ENCODE results near the gene FBXW8.
A peak's percentile ranks its signal among the peaks of the same experiment; 100 is the strongest.

FBXW8 gene

DNA sequence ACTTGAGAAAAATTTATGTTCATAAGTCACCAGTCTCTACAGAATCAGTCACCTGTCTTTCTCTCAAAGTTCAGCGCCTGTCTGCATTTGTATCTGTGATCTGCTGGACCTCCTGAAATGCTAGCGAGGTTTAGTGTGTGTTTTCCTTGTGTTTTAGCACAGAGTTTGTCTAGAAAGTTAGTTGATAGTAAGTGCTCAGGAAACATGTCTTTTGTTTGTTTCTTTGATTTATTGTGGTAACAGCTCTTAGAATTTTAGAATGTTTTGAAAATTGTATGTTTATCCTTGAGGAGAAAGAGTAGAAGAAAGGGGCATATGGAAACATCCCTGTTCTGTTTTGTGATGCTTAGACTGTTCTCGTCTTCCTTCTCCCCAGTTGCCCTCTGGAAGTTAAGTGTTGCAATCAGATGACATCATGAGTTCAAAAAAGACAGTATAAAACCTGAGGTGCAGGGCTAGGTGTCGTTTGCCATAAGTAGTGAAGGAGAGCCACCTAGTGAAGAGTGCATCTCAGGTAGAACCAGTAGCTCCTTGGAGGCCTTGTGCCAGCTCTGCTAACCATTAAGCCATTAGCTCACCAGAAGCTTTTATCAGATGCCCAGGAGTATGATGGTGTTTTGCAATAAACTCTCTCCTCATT, 44.8 kb downstream of the FBXW8 start:
- DNase-seq: peak in 2 of 4 experiments; percentile 19 to 25

DNA sequence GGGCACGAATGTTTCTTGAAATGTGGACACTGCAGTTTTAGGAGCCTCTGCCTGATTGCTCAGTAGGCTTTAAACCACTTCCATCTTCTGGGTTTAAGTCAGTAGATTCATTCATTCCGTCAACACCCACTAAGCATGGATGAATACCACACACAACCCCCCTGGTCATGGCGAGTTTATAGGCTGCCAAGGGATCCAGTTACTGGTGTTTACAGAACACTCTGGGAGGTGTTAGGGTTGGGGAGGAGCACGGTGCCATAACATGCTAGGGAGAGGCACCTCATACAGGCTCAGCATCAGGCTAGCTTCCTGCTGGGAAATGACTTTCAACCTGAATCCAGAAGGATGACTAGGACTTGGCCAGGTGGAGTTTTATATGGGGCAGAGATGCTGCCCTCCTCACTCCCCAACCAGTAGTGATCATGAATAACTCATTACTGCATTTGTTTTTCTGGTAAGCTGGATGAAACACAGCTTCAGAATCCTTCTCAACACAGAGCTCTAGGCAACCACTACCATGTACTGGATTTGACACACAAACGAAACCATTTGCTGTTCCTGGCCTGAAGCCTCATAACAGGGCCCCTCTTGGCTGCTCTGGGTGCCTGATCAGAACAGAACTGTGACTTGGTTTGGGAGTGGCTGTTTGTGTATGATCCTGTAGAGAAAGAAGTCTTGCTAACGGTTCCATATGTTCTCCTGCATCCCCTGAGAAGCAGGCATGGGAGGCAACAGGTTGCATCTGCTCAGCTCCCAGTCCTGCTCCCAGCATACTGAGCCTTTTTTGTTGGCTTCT, 47.9 kb downstream of the FBXW8 start:
- no peak for DNase-seq

DNA sequence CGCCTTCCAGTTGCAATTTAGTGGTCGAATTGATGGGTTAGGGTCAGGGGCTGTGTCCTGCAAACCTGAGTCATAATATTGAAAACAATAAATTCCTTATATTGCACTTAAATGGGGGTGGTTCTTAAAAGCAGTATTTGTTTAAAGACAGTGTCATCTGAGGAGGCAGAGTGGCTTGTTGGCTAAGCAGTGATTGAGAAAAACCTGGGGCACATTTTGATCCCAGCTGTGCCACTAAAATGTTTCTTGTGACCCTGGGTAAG, 48.4 kb downstream of the FBXW8 start:
- DNase-seq: no peak

DNA sequence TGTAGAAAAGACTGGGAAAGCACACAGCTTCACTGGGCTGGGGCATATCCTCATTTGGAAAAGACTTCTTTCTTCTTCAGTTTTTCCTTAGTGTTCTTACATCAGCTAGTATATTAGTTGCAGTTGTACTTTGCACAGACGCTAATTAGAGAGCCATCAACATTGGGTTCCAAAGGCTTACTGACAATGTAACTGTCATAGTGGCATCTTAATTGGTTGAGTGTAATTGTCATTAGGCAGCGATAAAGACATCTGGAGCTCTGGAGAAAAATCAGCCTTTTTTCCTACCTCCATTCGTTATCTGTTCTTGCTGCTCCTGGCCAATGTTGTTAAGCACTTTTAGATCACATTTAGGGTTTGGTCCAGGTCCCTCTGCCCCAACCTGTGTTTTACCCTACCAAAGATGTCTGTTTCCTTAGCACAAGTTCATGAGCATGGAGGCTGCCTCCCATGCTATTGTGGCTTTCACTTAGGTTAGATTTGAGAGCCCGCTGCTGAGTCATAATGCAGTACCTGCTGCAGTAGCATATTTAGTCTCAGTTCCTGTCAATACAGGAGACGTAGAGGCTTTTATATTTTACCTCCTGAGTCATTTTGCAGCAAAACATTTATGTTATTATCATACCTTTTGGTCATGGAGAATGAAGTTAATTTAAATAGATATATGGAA, 49.2 kb downstream of the FBXW8 start:
- DNase-seq: no peak

DNA sequence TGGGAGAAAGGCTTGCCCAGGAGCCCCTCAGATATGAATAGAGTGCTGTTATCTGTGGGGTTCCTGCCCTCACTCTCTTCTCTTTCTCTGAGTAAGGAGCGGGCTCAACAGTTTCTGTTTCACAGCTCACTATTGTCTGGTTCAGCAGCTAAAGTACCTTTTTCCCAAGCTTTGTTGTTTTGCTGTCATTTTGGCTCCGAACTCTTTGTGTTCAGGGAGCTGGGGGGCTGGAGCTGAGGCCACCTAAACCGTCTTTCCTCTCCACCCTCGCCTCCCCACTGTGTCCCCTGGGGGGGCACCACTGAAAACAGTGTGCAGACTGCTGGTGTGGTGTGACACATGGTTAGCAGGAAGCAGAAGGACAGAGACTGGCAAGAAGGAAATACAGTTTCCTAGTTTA, 51.4 kb downstream of the FBXW8 start:
- peak in 2 of 4 experiments; percentile 4 to 25 for DNase-seq

DNA sequence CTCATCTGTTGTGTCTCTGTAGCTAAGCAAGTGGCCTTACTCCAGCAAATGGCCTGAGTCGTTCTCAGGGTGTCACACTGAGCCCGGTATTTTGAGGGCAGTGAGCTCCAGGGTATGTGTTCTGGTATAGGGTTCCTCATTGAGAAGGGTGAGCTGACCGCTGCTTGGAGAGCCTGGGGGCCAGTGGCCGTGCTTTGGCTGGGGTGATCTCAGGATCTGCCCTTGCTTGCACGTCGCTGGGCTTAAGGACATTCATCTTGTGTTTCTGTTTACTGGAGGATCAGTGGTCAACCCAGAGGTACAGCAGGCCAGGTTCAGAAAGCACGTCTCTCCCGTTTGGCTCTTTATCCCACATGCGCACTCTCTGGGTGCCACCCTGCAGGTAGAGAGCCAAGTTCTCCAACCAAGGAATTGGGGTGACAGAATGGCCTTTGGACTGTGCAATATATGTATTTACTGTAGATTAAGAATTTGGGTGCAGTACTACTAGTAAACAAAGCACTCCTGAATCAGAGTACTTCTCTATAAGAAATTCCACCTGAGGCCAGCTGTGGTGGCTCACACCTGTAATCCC, 52.1 kb downstream of the FBXW8 start:
- DNase-seq: no peak

DNA sequence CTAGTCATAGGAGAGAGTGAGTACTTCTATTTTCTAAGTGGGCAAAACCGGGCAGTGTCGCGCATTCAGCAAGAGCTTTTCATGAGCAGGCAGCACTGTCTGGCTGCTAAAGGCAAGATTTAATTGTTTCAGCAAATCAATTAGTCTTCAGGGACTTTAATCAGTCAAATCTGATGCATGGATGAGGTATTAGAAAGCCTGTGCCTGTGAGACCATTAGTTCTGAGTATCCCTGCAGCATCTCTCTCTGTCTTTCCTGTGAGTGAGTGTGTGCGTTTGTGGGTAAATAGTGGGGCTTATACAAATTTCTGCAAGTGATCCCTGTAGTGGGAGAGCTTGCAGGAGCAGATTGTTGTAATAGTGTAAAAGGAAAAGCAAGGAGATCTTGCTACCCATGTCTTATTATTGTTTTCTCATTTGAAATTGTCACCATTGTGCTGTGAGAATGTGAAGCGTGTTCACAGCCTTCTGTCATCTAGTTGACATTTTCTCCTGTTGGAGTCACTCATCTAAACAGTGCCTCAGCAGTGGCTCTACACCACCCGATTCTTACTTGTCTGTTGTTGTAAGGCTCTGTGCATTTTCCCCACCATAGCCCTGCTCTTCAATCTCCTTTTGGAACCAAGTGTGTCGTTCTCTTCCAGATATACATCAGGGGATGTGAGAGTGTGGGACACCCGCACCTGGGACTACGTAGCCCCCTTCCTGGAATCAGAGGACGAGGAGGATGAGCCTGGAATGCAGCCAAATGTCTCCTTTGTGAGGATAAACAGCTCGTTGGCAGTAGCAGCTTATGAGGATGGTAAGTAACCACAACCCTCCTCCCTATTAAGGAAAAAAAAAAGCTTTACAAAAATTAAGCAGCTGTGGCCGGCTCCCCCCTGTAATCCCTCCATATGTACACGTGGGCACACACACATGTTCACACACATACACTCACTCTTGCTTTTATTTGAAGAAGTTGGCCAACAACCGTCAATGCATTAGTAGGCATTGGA, 53.6 kb downstream of the FBXW8 start:
- no peak for DNase-seq

DNA sequence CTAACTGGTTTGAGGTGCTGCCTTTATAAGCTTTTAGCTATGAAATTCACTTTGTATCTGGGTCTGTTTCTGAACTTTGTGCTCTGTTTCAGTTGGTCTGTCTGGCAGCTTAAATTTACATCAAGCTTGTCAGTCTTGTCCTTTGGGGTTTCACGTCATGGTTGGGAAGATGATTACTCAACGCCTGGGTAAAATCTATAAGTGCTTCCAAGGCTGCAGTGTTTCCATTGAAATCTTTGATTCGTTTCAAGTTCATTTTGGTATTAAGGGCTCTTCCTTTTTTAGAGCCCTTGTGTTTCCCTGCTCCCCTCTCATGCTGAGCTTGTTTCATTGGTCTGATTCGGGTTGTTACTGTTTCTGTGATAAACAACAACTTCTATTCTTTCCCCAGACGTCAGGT, 58.2 kb downstream of the FBXW8 start:
- DNase-seq: no peak

DNA sequence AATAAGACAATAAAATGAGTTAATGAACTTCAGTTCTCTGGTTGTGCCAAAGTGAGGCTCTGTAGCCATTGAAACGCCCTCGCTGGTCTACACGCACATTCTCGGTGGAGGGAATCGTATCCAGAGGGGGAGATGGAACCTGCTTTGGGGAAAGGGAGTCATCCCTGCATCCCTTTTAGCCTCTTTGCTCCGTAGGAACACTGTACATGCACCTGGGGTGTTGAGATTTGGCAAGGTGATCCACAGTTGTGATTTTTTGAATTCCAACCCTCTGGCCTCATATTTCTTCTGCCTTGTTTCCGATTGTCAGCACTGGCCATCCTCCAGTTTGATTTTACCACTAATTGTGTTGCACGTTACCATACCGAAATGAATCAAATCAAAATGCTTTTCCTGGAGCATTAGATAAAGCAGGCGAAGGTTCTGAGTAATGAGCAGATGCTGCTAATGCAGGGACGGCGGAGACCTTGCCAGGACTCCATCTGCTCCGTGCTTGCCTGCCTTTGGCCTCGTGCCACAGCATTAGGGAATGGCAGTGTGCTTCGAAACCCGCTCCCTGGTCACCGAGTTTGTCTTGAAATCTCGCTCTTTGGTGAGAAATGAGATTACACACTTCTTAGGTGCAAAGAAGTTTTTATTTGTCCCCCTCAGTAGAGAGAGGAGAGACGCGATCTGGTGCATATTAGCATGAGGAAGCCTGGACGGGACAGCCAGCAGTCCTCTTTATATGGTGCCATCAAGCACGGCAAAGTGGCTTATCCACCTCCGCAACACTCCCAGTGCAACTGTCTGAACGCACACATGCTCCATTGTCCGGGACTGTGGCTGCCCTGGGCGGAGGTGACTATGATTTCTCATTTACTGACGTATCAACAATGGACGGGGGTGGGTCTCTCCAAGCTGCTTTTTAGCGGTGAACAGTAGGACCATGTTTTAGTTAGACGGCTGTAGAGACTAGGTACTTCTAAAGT, 59.1 kb downstream of the FBXW8 start:
- no peak for DNase-seq

DNA sequence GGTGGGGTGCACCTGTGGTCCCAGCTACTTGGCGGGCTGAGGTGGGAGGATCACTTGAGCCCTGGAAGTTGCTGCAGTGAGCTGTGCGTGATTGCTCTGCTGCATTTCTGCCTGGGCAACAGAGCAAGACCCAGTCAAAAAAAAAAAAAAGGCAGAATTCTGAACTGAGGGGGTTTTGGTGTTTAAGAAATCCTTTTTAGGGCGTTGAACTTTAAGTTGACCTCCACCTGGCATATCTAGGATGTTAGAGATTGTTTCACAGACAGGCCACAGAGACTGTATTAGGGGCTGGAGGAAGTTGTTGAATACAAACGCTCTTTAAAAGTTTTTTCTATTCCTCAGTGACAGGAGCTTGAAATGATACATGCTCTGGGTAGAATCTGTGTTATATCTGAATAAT, 60.5 kb downstream of the FBXW8 start:
- DNase-seq: no peak

DNA sequence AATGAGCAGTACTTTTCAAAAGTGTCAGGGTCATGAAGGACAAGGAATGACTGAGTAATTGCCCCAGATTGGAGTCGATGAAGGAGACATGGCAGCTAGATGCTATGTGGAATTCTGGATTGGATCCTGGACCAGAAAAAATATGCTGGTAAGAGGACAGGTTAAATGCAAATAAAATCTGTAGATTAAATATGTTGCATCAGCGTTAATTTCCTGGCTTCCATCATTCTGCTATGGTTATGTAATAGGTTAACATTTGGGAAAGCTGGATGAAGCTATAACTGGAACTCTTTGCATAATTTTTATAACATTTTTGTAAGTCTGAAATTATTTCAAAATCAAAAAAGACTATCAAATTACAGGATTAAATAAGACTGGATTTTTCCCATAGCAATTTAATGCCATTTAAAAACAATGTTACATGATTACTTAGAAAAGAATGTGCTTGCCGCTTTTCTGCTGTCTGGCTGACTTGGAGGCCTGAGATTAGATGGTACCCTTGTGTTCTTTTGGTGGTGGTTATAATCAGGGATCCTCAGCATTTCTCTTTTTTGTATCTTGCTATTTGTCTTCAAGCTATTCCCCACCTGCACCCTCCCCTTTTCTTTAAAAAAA, 65.1 kb downstream of the FBXW8 start:
- DNase-seq: no peak

DNA sequence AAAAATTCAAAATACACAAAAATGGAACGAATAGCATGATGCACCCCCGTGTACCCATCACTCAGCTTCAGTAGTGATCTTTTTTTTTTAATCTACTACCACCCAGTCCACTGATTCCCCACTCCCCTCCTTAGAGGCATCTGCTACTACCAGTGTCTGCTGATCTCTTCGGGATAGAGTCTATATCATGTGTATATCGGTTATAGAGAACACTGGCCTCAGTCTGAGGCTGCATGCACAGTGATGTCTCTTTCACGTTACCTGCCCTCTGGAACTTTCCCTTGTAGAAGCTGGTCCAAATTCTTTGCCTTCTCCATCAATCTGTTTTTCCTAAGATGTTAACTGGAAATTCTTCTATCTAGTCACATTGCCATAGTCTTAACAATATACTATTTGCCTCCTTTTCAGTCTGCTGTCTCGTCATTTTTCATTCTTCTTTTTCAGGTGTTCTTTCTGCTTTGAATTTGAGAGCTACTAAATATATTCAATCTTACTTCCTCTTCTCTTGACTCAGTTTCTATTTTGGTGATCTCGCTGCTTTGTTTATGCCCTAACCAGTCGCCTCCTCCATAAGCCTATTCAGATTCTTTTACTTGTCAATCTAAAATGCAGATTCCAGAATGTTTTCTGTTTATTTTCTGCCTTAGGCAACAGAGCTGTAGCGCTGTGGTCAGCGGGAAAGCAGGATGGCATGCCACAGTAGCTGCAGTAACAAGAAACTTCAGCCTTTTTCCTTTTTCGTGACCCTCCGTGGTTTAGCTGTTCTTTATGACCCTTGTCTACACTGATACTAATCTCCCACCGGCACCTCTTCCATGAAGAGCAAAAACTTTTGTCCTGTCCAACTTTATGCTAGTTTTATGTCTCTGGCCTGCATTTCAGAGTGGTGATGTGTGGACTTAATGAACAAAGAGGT, 67.0 kb downstream of the FBXW8 start:
- no peak for DNase-seq

DNA sequence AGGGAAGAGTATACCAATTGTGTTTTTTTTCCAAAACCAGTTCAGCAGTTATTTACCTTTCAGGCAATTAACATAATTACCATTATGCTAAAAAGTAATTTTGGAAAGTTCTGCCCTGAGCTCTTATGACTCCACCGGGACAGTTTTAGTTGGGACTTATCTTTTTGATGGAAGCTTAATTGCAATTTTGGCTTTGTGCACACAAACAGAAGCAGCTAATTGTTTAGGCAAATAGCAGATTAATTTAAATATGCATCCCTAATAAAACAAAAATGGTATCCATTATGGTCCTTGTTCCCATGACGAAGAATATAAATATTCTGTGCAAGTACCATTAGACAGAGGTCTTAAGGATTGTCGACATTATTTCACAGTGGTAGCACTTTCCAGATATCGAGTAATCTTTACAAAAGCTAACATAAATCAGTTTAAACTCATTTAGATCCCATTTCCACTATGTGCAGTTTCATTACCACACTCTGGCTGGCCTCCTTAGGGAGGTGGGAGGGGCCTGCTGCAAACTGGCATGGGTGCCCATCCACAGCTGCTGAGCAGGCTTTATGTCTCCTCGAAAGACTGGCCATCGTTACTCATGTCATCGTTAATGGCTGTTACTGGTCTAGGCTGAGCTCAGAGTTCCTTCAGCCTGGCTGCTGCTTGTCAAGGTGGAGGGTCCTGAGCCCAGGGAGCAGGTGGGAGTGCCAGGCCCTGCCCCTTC, 68.2 kb downstream of the FBXW8 start:
- no peak for DNase-seq

DNA sequence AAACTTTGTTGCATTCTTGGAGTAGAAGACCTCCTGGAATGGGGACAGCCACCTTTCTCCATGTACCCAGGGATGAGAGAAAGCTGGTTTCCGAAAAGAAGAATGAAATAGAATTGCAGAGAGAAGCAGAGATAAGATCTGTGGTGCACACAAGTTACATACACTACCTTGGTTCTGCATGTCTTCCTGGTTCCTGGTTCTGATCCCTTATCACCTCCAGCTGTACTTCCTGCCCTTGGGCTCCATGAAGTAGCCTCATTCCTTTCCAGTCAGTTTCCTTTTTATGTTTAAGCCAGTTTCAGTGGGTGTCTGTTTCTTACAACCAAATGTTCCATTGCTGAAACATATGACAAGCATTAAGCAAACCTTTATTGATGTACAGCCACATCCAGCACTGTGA, 69.3 kb downstream of the FBXW8 start:
- DNase-seq: no peak

DNA sequence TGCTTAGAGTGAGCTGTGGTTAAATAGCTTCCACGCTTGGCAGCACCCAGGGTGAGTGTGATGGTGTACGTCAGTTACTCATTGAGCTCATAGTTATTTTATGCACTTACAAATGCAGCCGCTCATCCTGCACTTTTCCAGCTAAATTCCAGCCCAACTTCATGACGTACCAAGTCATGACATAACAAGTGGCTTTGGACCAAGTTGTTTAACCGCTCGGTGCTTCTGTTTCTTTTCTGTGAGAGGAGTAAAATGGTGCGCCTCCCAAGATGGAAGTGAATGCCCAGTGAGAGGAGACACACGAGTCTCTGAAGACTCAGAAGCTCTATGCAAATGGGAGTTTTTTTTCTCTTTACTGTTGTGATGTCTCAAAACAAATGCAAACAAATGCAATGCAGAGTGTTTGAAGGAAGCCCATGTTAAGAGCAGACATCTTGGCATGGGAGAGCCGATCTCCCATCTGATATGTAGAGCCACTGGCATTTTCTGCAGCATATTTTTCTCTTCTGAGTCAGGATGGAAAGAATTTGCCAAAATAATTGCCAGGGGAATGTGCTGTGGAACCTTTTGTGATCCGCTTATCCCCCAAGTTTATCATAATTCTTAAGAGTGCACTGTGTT, 72.2 kb downstream of the FBXW8 start:
- no peak for DNase-seq

DNA sequence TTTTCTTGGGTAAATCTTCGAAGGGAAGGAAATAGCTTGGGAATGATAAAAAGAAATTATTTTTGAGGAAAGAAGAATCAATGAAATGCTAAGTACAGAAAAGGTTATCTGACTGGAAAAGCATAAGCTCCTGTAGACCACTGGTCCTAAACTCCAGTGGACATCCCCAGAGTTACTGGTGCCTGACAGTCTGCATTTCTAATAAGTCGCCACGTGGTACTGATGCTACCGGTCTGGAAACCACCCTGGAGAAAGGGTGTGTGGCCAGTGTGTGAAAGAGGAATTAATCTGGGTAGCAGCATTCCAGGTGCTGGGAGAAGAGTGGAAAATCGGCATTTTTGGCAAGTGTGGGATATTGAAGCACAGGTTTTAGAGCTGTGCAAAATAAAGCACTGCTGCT, 73.3 kb downstream of the FBXW8 start:
- DNase-seq: no peak

DNA sequence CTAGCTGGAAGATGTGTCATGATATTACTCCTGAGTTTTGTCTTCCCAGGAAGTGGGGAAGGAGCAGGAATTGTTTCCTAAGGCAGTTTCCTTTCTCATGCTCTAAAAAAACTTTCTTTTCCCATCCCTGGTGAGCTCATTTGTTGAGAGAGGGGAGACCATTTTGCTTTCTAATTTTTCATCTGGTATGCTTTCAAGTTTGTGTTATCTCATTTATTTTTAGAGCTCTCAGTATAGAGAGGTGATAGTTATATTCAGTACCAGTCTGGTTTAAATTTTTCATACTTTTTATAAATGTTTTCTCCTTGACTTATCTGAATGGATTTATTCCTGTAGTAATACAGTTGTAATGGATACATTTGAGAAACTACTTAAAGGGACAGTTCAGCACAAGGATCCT, 79.6 kb downstream of the FBXW8 start:
- DNase-seq: no peak
